Stimulated activated naive CD8-positive, alpha-beta T cell treated with anti-CD3 and anti-CD28 coated beads, Interleukin-15, amount 100 ng/mL, for 72 hours (primary cell): ENCODE results near the gene ANGPTL7.
"Not testable (repeated sequence)": the region's sequence is repeated elsewhere in the genome, so short reads cannot be mapped to it uniquely, and the experiment has no call there.

ENCODE experiments used
- ATAC-seq: fragments of 150-1000 bp; cut with Tn5 transposase; 2 replicates; pipeline ENCODE4 v1.10.0; 2021; ENCODE audit warnings: mild to moderate bottlenecking, moderate library complexity
- DNase-seq, 2 donors: peaks; one replicate each; pipeline ENCODE4 v3.0.0; 2021 to 2022
- H3K27ac Mint-ChIP-seq, 2 donors: one replicate each; pipeline ENCODE4 v1.8.0; 2022; ENCODE audit warnings: mild to moderate bottlenecking in 2 of 2, mixed read lengths in 2 of 2, moderate library complexity in 2 of 2
- H3K27me3 Mint-ChIP-seq: one replicate; pipeline ENCODE4 v1.8.0; 2022; ENCODE audit warnings: mixed read lengths
- H3K4me1 Mint-ChIP-seq: one replicate; pipeline ENCODE4 v1.8.0; 2022; ENCODE audit warnings: mild to moderate bottlenecking, mixed read lengths
- H3K4me3 Mint-ChIP-seq, 2 donors: one replicate each; pipeline ENCODE4 v1.8.0; 2022; ENCODE audit warnings: mild to moderate bottlenecking in 2 of 2, mixed read lengths in 2 of 2, moderate library complexity in 1 of 2
- H3K9me3 Mint-ChIP-seq, 2 donors: one replicate each; pipeline ENCODE4 v1.8.0; 2022; ENCODE audit warnings: mixed read lengths in 2 of 2

Gene ANGPTL7

GRCh38 chr1:11157867-11158266 is 31.3 kb upstream of the ANGPTL7 start:
- Mint-ChIP-seq H3K4me1 (peaks cover 19% of the 10 kb centered on the region), H3K9me3 (no peaks in the 10 kb centered on the region), H3K27ac (no peak overlapping the region), H3K4me3 (no peak overlapping the region), H3K27me3 (no peaks in the 10 kb centered on the region)
- no peak for ATAC-seq
- no peak for DNase-seq

- Mint-ChIP-seq H3K27ac (peak overlapping the region in 1 of 2 donors; percentile 67), H3K4me1 (peaks cover 19% of the 10 kb centered on the region), H3K9me3 (no peaks in the 10 kb centered on the region), H3K27me3 (no peaks in the 10 kb centered on the region), H3K4me3 (no peak overlapping the region)
- DNase-seq = no peak
- no peak for ATAC-seq
Measured at GRCh38 chr1:11158291-11158690, 30.9 kb upstream of the ANGPTL7 start.

GRCh38 chr1:11158720-11159321 is 30.3 kb upstream of the ANGPTL7 start:
- no peak overlapping the region for H3K4me3 Mint-ChIP-seq
- no peak for DNase-seq
- H3K9me3 Mint-ChIP-seq = no peaks in the 10 kb centered on the region
- peak overlapping the region; percentile 19 to 67 for H3K27ac Mint-ChIP-seq
- H3K27me3 Mint-ChIP-seq = no peaks in the 10 kb centered on the region
- peaks cover 19% of the 10 kb centered on the region for H3K4me1 Mint-ChIP-seq
- ATAC-seq = no peak

- not testable (repeated sequence) for H3K4me3 Mint-ChIP-seq, H3K27ac Mint-ChIP-seq, H3K27me3 Mint-ChIP-seq, ATAC-seq, DNase-seq, H3K4me1 Mint-ChIP-seq, H3K9me3 Mint-ChIP-seq
Measured at GRCh38 chr1:11162752-11163151, 26.4 kb upstream of the ANGPTL7 start.

GRCh38 chr1:11166744-11167143 is 22.4 kb upstream of the ANGPTL7 start:
- ATAC-seq, H3K4me1 Mint-ChIP-seq, H3K27ac Mint-ChIP-seq, H3K4me3 Mint-ChIP-seq, H3K9me3 Mint-ChIP-seq, H3K27me3 Mint-ChIP-seq, DNase-seq: not testable (repeated sequence)

- Mint-ChIP-seq H3K4me3 (no peak overlapping the region), H3K27ac (peak overlapping the region in 1 of 2 donors; percentile 71), H3K9me3 (no peaks in the 10 kb centered on the region), H3K4me1 (no peaks in the 10 kb centered on the region), H3K27me3 (no peaks in the 10 kb centered on the region)
- DNase-seq = no peak
- no peak for ATAC-seq
Measured at GRCh38 chr1:11168731-11169130, 20.4 kb upstream of the ANGPTL7 start.

GRCh38 chr1:11169202-11169601 is 20.0 kb upstream of the ANGPTL7 start:
- Mint-ChIP-seq H3K9me3 (no peaks in the 10 kb centered on the region), H3K27ac (no peak overlapping the region), H3K27me3 (no peaks in the 10 kb centered on the region), H3K4me1 (no peaks in the 10 kb centered on the region), H3K4me3 (no peak overlapping the region)
- DNase-seq (no peak), ATAC-seq (no peak)

- no peaks in the 10 kb centered on the region for H3K9me3 Mint-ChIP-seq
- H3K4me3 Mint-ChIP-seq = no peak overlapping the region
- H3K27ac Mint-ChIP-seq = no peak overlapping the region
- H3K27me3 Mint-ChIP-seq = no peaks in the 10 kb centered on the region
- DNase-seq = no peak
- no peak for ATAC-seq
- no peaks in the 10 kb centered on the region for H3K4me1 Mint-ChIP-seq
Measured at GRCh38 chr1:11170102-11170501, 19.1 kb upstream of the ANGPTL7 start.

GRCh38 chr1:11174261-11174942 is 14.8 kb upstream of the ANGPTL7 start:
- no peaks in the 10 kb centered on the region for H3K4me1 Mint-ChIP-seq
- H3K27me3 Mint-ChIP-seq = no peaks in the 10 kb centered on the region
- no peak overlapping the region for H3K4me3 Mint-ChIP-seq
- no peak for DNase-seq
- ATAC-seq = no peak
- H3K9me3 Mint-ChIP-seq = no peaks in the 10 kb centered on the region
- H3K27ac Mint-ChIP-seq = no peak overlapping the region

GRCh38 chr1:11175461-11175860 is 13.7 kb upstream of the ANGPTL7 start:
- Mint-ChIP-seq H3K27ac (peak overlapping the region in 1 of 2 donors; percentile 59), H3K4me3 (no peak overlapping the region), H3K4me1 (no peaks in the 10 kb centered on the region), H3K27me3 (no peaks in the 10 kb centered on the region), H3K9me3 (no peaks in the 10 kb centered on the region)
- DNase-seq (no peak), ATAC-seq (no peak)

GRCh38 chr1:11176081-11176706 is 13.0 kb upstream of the ANGPTL7 start:
- no peak for DNase-seq
- Mint-ChIP-seq H3K4me1 (no peaks in the 10 kb centered on the region), H3K27me3 (no peaks in the 10 kb centered on the region), H3K9me3 (no peaks in the 10 kb centered on the region), H3K4me3 (no peak overlapping the region), H3K27ac (no peak overlapping the region)
- ATAC-seq = no peak

GRCh38 chr1:11178021-11179015 is 10.8 kb upstream of the ANGPTL7 start:
- no peaks in the 10 kb centered on the region for H3K27me3 Mint-ChIP-seq
- H3K4me1 Mint-ChIP-seq = no peaks in the 10 kb centered on the region
- DNase-seq (no peak), ATAC-seq (no peak)
- H3K9me3 Mint-ChIP-seq = no peaks in the 10 kb centered on the region
- no peak overlapping the region for H3K4me3 Mint-ChIP-seq
- H3K27ac Mint-ChIP-seq = peak overlapping the region in 1 of 2 donors; percentile 50

- no peaks in the 10 kb centered on the region for H3K4me1 Mint-ChIP-seq
- ATAC-seq (no peak), DNase-seq (no peak)
- no peak overlapping the region for H3K27ac Mint-ChIP-seq
- H3K9me3 Mint-ChIP-seq = no peaks in the 10 kb centered on the region
- H3K4me3 Mint-ChIP-seq = no peak overlapping the region
- H3K27me3 Mint-ChIP-seq = no peaks in the 10 kb centered on the region
Measured at GRCh38 chr1:11179125-11179524, 10.0 kb upstream of the ANGPTL7 start.

GRCh38 chr1:11179749-11180148 is 9.4 kb upstream of the ANGPTL7 start:
- not testable (repeated sequence) for H3K9me3 Mint-ChIP-seq, H3K27ac Mint-ChIP-seq, H3K27me3 Mint-ChIP-seq, H3K4me3 Mint-ChIP-seq, ATAC-seq, H3K4me1 Mint-ChIP-seq, DNase-seq

- DNase-seq (no peak), ATAC-seq (no peak)
- no peaks in the 10 kb centered on the region for H3K27me3 Mint-ChIP-seq
- no peak overlapping the region for H3K4me3 Mint-ChIP-seq
- peak overlapping the region in 1 of 2 donors; percentile 15 for H3K27ac Mint-ChIP-seq
- H3K9me3 Mint-ChIP-seq = no peaks in the 10 kb centered on the region
- no peaks in the 10 kb centered on the region for H3K4me1 Mint-ChIP-seq
Measured at GRCh38 chr1:11180342-11180744, 8.8 kb upstream of the ANGPTL7 start.
